ENCODE measurements around the gene TTYH1.
"Not testable (repeated sequence)": the region's sequence is repeated elsewhere in the genome, so short reads cannot be mapped to it uniquely, and the experiment has no call there.

The TTYH1 gene

GRCh38 chr19:54446349-54446748 is 31.1 kb downstream of the TTYH1 start:
- not testable (repeated sequence) for DNase-seq

- DNase-seq = peak; percentile 27
These were observed 32.9 kb downstream of the TTYH1 start for GRCh38 chr19:54448040-54448773.

GRCh38 chr19:54448774-54449700 is 33.8 kb downstream of the TTYH1 start, which contains the start of gene LENG8:
Gene LENG8, plus strand, starts transcription at chr19:54449199. Its CDS starts 2,146 bp downstream, at chr19:54451345.
- peak; percentile 92 for DNase-seq

GRCh38 chr19:54449701-54450069 is 34.4 kb downstream of the TTYH1 start:
- DNase-seq = no peak

- no peak for DNase-seq
These were observed 36.1 kb downstream of the TTYH1 start for GRCh38 chr19:54451331-54451871.

GRCh38 chr19:54451997-54452396 is 36.7 kb downstream of the TTYH1 start:
- DNase-seq = no peak

GRCh38 chr19:54452626-54453025 is 37.4 kb downstream of the TTYH1 start:
- no peak for DNase-seq

- no peak for DNase-seq
These were observed 38.9 kb downstream of the TTYH1 start for GRCh38 chr19:54453921-54454780.

GRCh38 chr19:54454781-54455675 is 39.8 kb downstream of the TTYH1 start:
- DNase-seq = no peak

GRCh38 chr19:54455786-54456422 is 40.6 kb downstream of the TTYH1 start:
- no peak for DNase-seq

GRCh38 chr19:54456423-54457373 is 41.4 kb downstream of the TTYH1 start:
- DNase-seq = no peak

GRCh38 chr19:54457773-54458647 is 42.7 kb downstream of the TTYH1 start:
- DNase-seq = no peak

GRCh38 chr19:54458648-54459281 is 43.5 kb downstream of the TTYH1 start:
- DNase-seq = no peak

- DNase-seq = no peak
These were observed 44.3 kb downstream of the TTYH1 start for GRCh38 chr19:54459282-54460229.

- no peak for DNase-seq
These were observed 45.2 kb downstream of the TTYH1 start for GRCh38 chr19:54460230-54461005.

GRCh38 chr19:54461210-54461609 is 45.9 kb downstream of the TTYH1 start:
- DNase-seq = no peak
